Measurements from ENCODE around the gene ATP11A. TPM values are rescaled to one million over a fixed set of nuclear protein-coding genes. Genes with fewer than 3 reads are reported as not detected.

Gene ATP11A
- total RNA-seq, 1 experiment from 2014 or later = 80.4 TPM

DNA sequence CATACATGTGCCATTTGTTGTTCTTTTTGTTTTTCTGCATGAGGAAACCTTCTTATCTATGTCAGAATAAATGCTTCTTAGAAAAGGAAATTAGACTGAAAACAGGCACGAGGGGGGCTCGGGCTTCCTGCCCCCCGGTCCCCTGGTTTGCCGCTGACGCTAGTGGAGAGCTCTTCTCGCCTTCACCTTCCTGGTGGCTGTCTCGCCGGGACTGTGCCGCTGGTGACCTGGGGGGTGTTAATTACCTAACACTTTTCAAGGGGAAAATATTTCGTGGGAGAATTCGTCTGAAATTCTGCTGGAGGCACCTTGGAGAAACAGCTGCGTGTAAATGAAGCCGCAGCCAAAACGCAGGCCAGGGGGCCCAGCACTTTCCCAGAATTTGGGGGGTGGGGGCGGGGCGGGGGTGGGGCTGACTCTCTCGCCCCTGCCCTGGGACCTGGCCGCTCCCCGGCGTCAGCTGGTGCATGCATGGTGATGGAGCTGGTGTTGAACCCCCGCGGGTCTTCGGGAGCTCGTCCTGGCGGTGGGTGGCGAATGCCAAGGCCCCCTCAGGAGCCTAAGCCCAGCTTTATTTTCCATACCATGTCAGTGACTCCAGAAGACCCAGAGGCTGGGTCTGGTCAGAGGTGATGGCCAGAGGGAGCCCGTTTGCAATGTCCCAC, 220.9 kb downstream of the ATP11A start:
- H3K27me3 ChIP-seq (ENCODE audit: insufficient read depth, low read length) = no peaks in the 10 kb centered on the region
- ChIA-PET CTCF (no interaction called here), RAD21 (ENCODE audit: low non-redundant PET in 1 of 2, low total read pairs in 2 of 2, uncharacterized antibody in 2 of 2, unreplicated experiment in 2 of 2) (no interaction called here), POLR2A (no interaction called here)
- no peaks in the 10 kb centered on the region for H4K20me1 ChIP-seq (ENCODE audit: insufficient read depth)
- no peak overlapping the region for H3K27ac ChIP-seq (ENCODE audit: low read depth, low read length)
- H3K9ac ChIP-seq (ENCODE audit: low read length) = no peak overlapping the region
- H2AFZ ChIP-seq (ENCODE audit: low read depth, low read length, poor library complexity, severe bottlenecking) = no peak overlapping the region
- H3K36me3 ChIP-seq (ENCODE audit: control insufficient read depth in 1 of 2, insufficient read depth in 2 of 2, low read length in 2 of 2) = no peaks in the 10 kb centered on the region
- DNase-seq (ENCODE audit: low read depth, low spot score) (no peak), ATAC-seq (no peak)
- H3K9me2 ChIP-seq (ENCODE audit: insufficient read depth) = no peaks in the 10 kb centered on the region
- H3K4me3 ChIP-seq (replicated peaks in 1 of 2; ENCODE audit: low read depth in 1 of 2, low read length in 2 of 2) = no peak overlapping the region
- H3K4me2 ChIP-seq (ENCODE audit: low read length) = no peak overlapping the region
- H3K4me1 ChIP-seq (ENCODE audit: control insufficient read depth in 1 of 2, insufficient read depth in 2 of 2, low read length in 2 of 2) = peaks cover 4 to 10% of the 10 kb centered on the region in 2 experiments
- TF ChIP-seq RAD21 (IDR thresholded peaks at IDR 0.05; ENCODE audit: low read depth) = no peak
- TF ChIP-seq SP1 (IDR thresholded peaks at IDR 0.05; ENCODE audit: low read depth) = no peak
- intact Hi-C loops (cut with micrococcal nuclease) = loop anchor here (5.0 kb wide), 1 partner anchor 573 kb away; no protein-coding TSS in a partner anchor
- BruUV-seq (replicated peaks) = no TSS peak
- no peaks in the 10 kb centered on the region for H3K9me3 ChIP-seq (ENCODE audit: control insufficient read depth in 1 of 2, insufficient read depth in 1 of 2, low read depth in 1 of 2, low read length in 2 of 2)
- H3K79me2 ChIP-seq (ENCODE audit: insufficient read depth, low read length) = no peaks in the 10 kb centered on the region

DNA sequence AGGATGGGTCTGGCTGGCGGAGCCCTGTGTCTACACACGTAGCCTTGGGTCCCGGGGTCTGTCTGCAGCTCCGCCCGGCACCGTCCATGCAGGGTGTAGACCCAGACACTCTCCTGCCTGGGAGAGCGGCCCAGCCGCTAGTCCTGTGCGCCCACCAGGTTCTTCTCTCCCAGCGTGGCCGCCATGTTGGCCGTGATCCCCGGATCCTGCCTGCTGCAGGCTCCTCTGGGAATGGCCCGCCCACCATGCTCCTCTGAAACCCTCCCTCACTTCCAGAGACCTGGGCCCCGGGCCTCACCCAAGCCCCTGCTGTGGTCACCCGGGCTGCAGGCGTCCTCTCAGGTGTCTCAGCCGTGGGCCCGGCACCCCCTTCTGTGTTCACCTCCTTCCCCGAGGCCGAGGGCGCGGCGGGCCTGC, 221.5 kb downstream of the ATP11A start:
- Histone ChIP-seq H3K9me2 (ENCODE audit: insufficient read depth) (no peaks in the 10 kb centered on the region), H2AFZ (ENCODE audit: low read depth, low read length, poor library complexity, severe bottlenecking) (no peak overlapping the region), H3K4me1 (ENCODE audit: control insufficient read depth in 1 of 2, insufficient read depth in 2 of 2, low read length in 2 of 2) (peaks cover 0 to 5% of the 10 kb centered on the region in 2 experiments; a peak in 2 of 4 replicates), H3K27ac (ENCODE audit: low read depth, low read length) (no peak overlapping the region), H3K27me3 (ENCODE audit: insufficient read depth, low read length) (no peaks in the 10 kb centered on the region), H3K4me2 (ENCODE audit: low read length) (no peak overlapping the region), H3K4me3 (replicated peaks in 1 of 2; ENCODE audit: low read depth in 1 of 2, low read length in 2 of 2) (no peak overlapping the region), H3K9me3 (ENCODE audit: control insufficient read depth in 1 of 2, insufficient read depth in 1 of 2, low read depth in 1 of 2, low read length in 2 of 2) (no peaks in the 10 kb centered on the region), H3K9ac (ENCODE audit: low read length) (no peak overlapping the region), H3K79me2 (ENCODE audit: insufficient read depth, low read length) (no peaks in the 10 kb centered on the region), H3K36me3 (ENCODE audit: control insufficient read depth in 1 of 2, insufficient read depth in 2 of 2, low read length in 2 of 2) (no peaks in the 10 kb centered on the region), H4K20me1 (ENCODE audit: insufficient read depth) (no peaks in the 10 kb centered on the region)
- intact Hi-C loops (cut with micrococcal nuclease) = loop anchor here (5.0 kb wide), 1 partner anchor 574 kb away; no protein-coding TSS in a partner anchor
- DNase-seq (ENCODE audit: low read depth, low spot score) (no peak), ATAC-seq (no peak)
- BruUV-seq (replicated peaks) = no TSS peak
- ChIA-PET POLR2A (no interaction called here), CTCF (no interaction called here), RAD21 (ENCODE audit: low non-redundant PET in 1 of 2, low total read pairs in 2 of 2, uncharacterized antibody in 2 of 2, unreplicated experiment in 2 of 2) (no interaction called here)
- TF ChIP-seq ZNF274 (IDR thresholded peaks at IDR 0.05; ENCODE audit: low read depth, low read length) = no peak
- TF ChIP-seq FOSL1 (IDR thresholded peaks at IDR 0.05; ENCODE audit: low read depth) = no peak
- no peak for TF ChIP-seq ATF3 (IDR thresholded peaks at IDR 0.05)
- TF ChIP-seq, protein P1, sequence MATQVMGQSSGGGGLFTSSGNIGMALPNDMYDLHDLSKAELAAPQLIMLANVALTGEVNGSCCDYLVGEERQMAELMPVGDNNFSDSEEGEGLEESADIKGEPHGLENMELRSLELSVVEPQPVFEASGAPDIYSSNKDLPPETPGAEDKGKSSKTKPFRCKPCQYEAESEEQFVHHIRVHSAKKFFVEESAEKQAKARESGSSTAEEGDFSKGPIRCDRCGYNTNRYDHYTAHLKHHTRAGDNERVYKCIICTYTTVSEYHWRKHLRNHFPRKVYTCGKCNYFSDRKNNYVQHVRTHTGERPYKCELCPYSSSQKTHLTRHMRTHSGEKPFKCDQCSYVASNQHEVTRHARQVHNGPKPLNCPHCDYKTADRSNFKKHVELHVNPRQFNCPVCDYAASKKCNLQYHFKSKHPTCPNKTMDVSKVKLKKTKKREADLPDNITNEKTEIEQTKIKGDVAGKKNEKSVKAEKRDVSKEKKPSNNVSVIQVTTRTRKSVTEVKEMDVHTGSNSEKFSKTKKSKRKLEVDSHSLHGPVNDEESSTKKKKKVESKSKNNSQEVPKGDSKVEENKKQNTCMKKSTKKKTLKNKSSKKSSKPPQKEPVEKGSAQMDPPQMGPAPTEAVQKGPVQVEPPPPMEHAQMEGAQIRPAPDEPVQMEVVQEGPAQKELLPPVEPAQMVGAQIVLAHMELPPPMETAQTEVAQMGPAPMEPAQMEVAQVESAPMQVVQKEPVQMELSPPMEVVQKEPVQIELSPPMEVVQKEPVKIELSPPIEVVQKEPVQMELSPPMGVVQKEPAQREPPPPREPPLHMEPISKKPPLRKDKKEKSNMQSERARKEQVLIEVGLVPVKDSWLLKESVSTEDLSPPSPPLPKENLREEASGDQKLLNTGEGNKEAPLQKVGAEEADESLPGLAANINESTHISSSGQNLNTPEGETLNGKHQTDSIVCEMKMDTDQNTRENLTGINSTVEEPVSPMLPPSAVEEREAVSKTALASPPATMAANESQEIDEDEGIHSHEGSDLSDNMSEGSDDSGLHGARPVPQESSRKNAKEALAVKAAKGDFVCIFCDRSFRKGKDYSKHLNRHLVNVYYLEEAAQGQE (IDR thresholded peaks at IDR 0.05; ENCODE audit: low read depth) = no peak
- TF ChIP-seq YY1 (IDR thresholded peaks at IDR 0.05; ENCODE audit: extremely low read depth, insufficient replicate concordance, low read depth, low read length) = no peak
- no peak for TF ChIP-seq SIN3A (IDR thresholded peaks at IDR 0.05; ENCODE audit: low read depth)
- TF ChIP-seq, protein P2, sequence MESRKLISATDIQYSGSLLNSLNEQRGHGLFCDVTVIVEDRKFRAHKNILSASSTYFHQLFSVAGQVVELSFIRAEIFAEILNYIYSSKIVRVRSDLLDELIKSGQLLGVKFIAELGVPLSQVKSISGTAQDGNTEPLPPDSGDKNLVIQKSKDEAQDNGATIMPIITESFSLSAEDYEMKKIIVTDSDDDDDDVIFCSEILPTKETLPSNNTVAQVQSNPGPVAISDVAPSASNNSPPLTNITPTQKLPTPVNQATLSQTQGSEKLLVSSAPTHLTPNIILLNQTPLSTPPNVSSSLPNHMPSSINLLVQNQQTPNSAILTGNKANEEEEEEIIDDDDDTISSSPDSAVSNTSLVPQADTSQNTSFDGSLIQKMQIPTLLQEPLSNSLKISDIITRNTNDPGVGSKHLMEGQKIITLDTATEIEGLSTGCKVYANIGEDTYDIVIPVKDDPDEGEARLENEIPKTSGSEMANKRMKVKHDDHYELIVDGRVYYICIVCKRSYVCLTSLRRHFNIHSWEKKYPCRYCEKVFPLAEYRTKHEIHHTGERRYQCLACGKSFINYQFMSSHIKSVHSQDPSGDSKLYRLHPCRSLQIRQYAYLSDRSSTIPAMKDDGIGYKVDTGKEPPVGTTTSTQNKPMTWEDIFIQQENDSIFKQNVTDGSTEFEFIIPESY (IDR thresholded peaks at IDR 0.05; ENCODE audit: extremely low read depth, insufficient replicate concordance, low read length) = no peak
- TF ChIP-seq POLR2A (IDR thresholded peaks at IDR 0.05; ENCODE audit: borderline replicate concordance, extremely low read depth, insufficient read depth, insufficient read length) = no peak
- no peak for TF ChIP-seq SRF (IDR thresholded peaks at IDR 0.05; ENCODE audit: low read depth)
- no peak for TF ChIP-seq JUND (IDR thresholded peaks at IDR 0.05)
- TF ChIP-seq, protein P3, sequence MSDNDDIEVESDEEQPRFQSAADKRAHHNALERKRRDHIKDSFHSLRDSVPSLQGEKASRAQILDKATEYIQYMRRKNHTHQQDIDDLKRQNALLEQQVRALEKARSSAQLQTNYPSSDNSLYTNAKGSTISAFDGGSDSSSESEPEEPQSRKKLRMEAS (IDR thresholded peaks at IDR 0.05) = no peak

Data from HCT116 (cell line).